Heart left ventricle (tissue), 13 donors: ENCODE measurements around the gene XIRP1.
"Not testable (repeated sequence)": the region's sequence is repeated elsewhere in the genome, so short reads cannot be mapped to it uniquely, and the experiment has no call there.

Experiments
- CTCF ChIP-seq, 12 donors: fragments of 200-600 bp; sonication (generic) in 4 of 12; IDR thresholded peaks; one replicate each; pipeline versions ENCODE4 v1.5.0 to v1.8.0; 2018 to 2022; ENCODE audit warnings: antibody characterized with exemption in 12 of 12, mild to moderate bottlenecking in 5 of 12
- POLR2A ChIP-seq, 2 donors: fragments of 450-650 bp; IDR thresholded peaks; one replicate each; pipeline ENCODE4 v1.6.1; 2017; ENCODE audit warnings: antibody characterized with exemption in 2 of 2, mild to moderate bottlenecking in 2 of 2, moderate library complexity in 2 of 2
- donor health status: ischemic (EF 13 %, LVEDD 7.1; RV severe dilation, severe dysfunction).
- donor health status: DM: no; HTN: yes; CAD: no.
- donor health status: DM: no; HTN: no; CAD: no.
- donor health status: ischemic (EF 25% LVEDD 6.9; RV normal size, moderate dysfunction).
- donor health status: ischemic (EF 25% LVEDD 5.7; RV mildly dilated, moderate dysfunction).
- donor health status: ischemic (EF 35%, LVEDD 5.7; RV mildly dilated, moderate dysfunction).
- donor health status: nonischemic (EF 11% LVEDD 7.7; RV severe dilation, severe dysfunction).
- donor health status: DM: yes; HTN: yes; CAD: no.
- donor health status: PGD.
- donor health status: ischemic (EF 29% LVEDD 5.4; RV normal size, mild dysfunction).
- donor health status: nonischemic (EF 23%, LVEDD 6.1; RV moderate dilation, normal function).

GRCh38 chr3:39170877-39171276 is 21.5 kb downstream of the XIRP1 start:
- TF ChIP-seq CTCF, POLR2A (IDR thresholded peaks at IDR 0.05): not testable (repeated sequence)
